Activated CD4-positive, alpha-beta memory T cell treated with anti-CD3 and anti-CD28 coated beads for 36 hours (primary cell): ENCODE results near the gene LIFR. TPM values are rescaled to one million over a fixed set of nuclear protein-coding genes. Genes with fewer than 3 reads are reported as not detected.

Experiments
- CTCF ChIA-PET: fragments of 350-600 bp; sonication (Branson Sonifier 250); formaldehyde crosslinking; loops from one replicate; lab custom pipeline; 2021; ENCODE audit warnings: antibody characterized with exemption, inconsistent platforms; lab: Charles Lee
- POLR2A ChIA-PET: fragments of 350-600 bp; sonication (Branson Sonifier 250); formaldehyde crosslinking; loops from one replicate; lab custom pipeline; 2021; ENCODE audit warnings: antibody characterized with exemption; lab: Charles Lee
- DNase-seq: peaks from one replicate; pipeline ENCODE4 v3.0.0-alpha.2; 2020
- H3K27ac Mint-ChIP-seq: one replicate; pipeline ENCODE4 v1.8.0; 2021; ENCODE audit warnings: mixed read lengths
- H3K27me3 Mint-ChIP-seq: one replicate; pipeline ENCODE4 v1.8.0; 2021; ENCODE audit warnings: mixed read lengths
- H3K36me3 Mint-ChIP-seq: one replicate; pipeline ENCODE4 v1.8.0; 2021; ENCODE audit warnings: mixed read lengths
- H3K4me1 Mint-ChIP-seq: one replicate; pipeline ENCODE4 v1.8.0; 2021; ENCODE audit warnings: low read depth, mixed read lengths
- H3K4me3 Mint-ChIP-seq: one replicate; pipeline ENCODE4 v1.8.0; 2021; ENCODE audit warnings: mild to moderate bottlenecking, mixed read lengths
- H3K9me3 Mint-ChIP-seq: one replicate; pipeline ENCODE4 v1.8.0; 2021; ENCODE audit warnings: mixed read lengths
- intact Hi-C: fragments of 100-400 bp; cut with micrococcal nuclease; formaldehyde crosslinking; loops from one replicate; pipeline ENCODE4 v1.15.1; 2023
- total RNA-seq, 2 experiments: library from RNA; stranded (reverse); gene quantifications; one replicate each; pipeline ENCODE4 v1.2.3, GENCODE V29; 2021

The LIFR gene
- total RNA-seq, 2 experiments from 2014 or later = 0.05 to 0.14 TPM

GRCh38 chr5:38497946-38498345 lies 58.5 kb downstream of the LIFR start:
- Mint-ChIP-seq H3K4me3 (no peak overlapping the region), H3K27ac (no peak overlapping the region), H3K27me3 (no peaks in the 10 kb centered on the region), H3K4me1 (no peaks in the 10 kb centered on the region), H3K9me3 (no peaks in the 10 kb centered on the region), H3K36me3 (no peaks in the 10 kb centered on the region)
- DNase-seq = no peak
- POLR2A ChIA-PET = no interaction called here
- intact Hi-C loops = no loop called here
- CTCF ChIA-PET = no interaction called here

- Mint-ChIP-seq H3K27ac (no peak overlapping the region), H3K4me3 (no peak overlapping the region), H3K4me1 (no peaks in the 10 kb centered on the region), H3K9me3 (no peaks in the 10 kb centered on the region), H3K36me3 (no peaks in the 10 kb centered on the region), H3K27me3 (peaks cover 11% of the 10 kb centered on the region)
- DNase-seq = no peak
- intact Hi-C loops = no loop called here
- POLR2A ChIA-PET = no interaction called here
- CTCF ChIA-PET = interaction anchor here (0.9 kb wide), 1 partner anchor 53 kb away, joined by 4 read pairs; no protein-coding TSS in a partner anchor
Measured at GRCh38 chr5:38494763-38495162, 61.7 kb downstream of the LIFR start.

GRCh38 chr5:38494175-38494574 lies 62.3 kb downstream of the LIFR start:
- intact Hi-C loops = no loop called here
- H3K4me3 Mint-ChIP-seq = no peak overlapping the region
- H3K27ac Mint-ChIP-seq = no peak overlapping the region
- no peaks in the 10 kb centered on the region for H3K9me3 Mint-ChIP-seq
- ChIA-PET CTCF (interaction anchor here (0.9 kb wide), 1 partner anchor 52 kb away, joined by 4 read pairs; no protein-coding TSS in a partner anchor), POLR2A (no interaction called here)
- H3K4me1 Mint-ChIP-seq = no peaks in the 10 kb centered on the region
- H3K36me3 Mint-ChIP-seq = no peaks in the 10 kb centered on the region
- peaks cover 11% of the 10 kb centered on the region for H3K27me3 Mint-ChIP-seq
- no peak for DNase-seq

- POLR2A ChIA-PET = no interaction called here
- Mint-ChIP-seq H3K27me3 (peaks cover 12% of the 10 kb centered on the region), H3K4me1 (peaks cover 2% of the 10 kb centered on the region), H3K36me3 (no peaks in the 10 kb centered on the region), H3K9me3 (no peaks in the 10 kb centered on the region), H3K4me3 (no peak overlapping the region), H3K27ac (no peak overlapping the region)
- CTCF ChIA-PET = interaction anchor here (1.6 kb wide), 1 partner anchor 42 kb away, joined by 4 read pairs; no protein-coding TSS in a partner anchor
- intact Hi-C loops = no loop called here
- DNase-seq = no peak
Measured at GRCh38 chr5:38483805-38484398, 72.5 kb downstream of the LIFR start.

- POLR2A ChIA-PET = no interaction called here
- intact Hi-C loops = no loop called here
- H3K36me3 Mint-ChIP-seq = no peaks in the 10 kb centered on the region
- no peak for DNase-seq
- no peaks in the 10 kb centered on the region for H3K9me3 Mint-ChIP-seq
- no peak overlapping the region for H3K4me3 Mint-ChIP-seq
- H3K27ac Mint-ChIP-seq = no peak overlapping the region
- H3K4me1 Mint-ChIP-seq = no peaks in the 10 kb centered on the region
- CTCF ChIA-PET = interaction anchor here (2.5 kb wide), 1 partner anchor 38 kb away, joined by 8 read pairs; no protein-coding TSS in a partner anchor
- peaks cover 21% of the 10 kb centered on the region for H3K27me3 Mint-ChIP-seq
Measured at GRCh38 chr5:38479315-38479904, 77.0 kb downstream of the LIFR start.

- ChIA-PET POLR2A (no interaction called here), CTCF (interaction anchor here (1.2 to 2.5 kb wide), 2 partner anchors 37 kb away, joined by 4 to 8 read pairs; no protein-coding TSS in a partner anchor)
- H3K27me3 Mint-ChIP-seq = peaks cover 18% of the 10 kb centered on the region
- no peak overlapping the region for H3K4me3 Mint-ChIP-seq
- no peaks in the 10 kb centered on the region for H3K9me3 Mint-ChIP-seq
- no peaks in the 10 kb centered on the region for H3K36me3 Mint-ChIP-seq
- no peak overlapping the region for H3K27ac Mint-ChIP-seq
- intact Hi-C loops = no loop called here
- DNase-seq = no peak
- no peaks in the 10 kb centered on the region for H3K4me1 Mint-ChIP-seq
Measured at GRCh38 chr5:38478878-38479277, 77.6 kb downstream of the LIFR start.

- H3K36me3 Mint-ChIP-seq = no peaks in the 10 kb centered on the region
- no peak overlapping the region for H3K4me3 Mint-ChIP-seq
- CTCF ChIA-PET = interaction anchor here (1.2 kb wide), 1 partner anchor 36 kb away, joined by 4 read pairs; no protein-coding TSS in a partner anchor
- POLR2A ChIA-PET = no interaction called here
- H3K27ac Mint-ChIP-seq = no peak overlapping the region
- no peak for DNase-seq
- H3K27me3 Mint-ChIP-seq = peaks cover 21% of the 10 kb centered on the region
- no peaks in the 10 kb centered on the region for H3K9me3 Mint-ChIP-seq
- no peaks in the 10 kb centered on the region for H3K4me1 Mint-ChIP-seq
- intact Hi-C loops = no loop called here
Measured at GRCh38 chr5:38478166-38478565, 78.3 kb downstream of the LIFR start.

- no peak overlapping the region for H3K4me3 Mint-ChIP-seq
- no peak overlapping the region for H3K27ac Mint-ChIP-seq
- no peaks in the 10 kb centered on the region for H3K36me3 Mint-ChIP-seq
- POLR2A ChIA-PET = no interaction called here
- CTCF ChIA-PET = interaction anchor here (0.7 to 1.4 kb wide), 2 partner anchors 31 to 33 kb away, joined by 4 to 5 read pairs; no protein-coding TSS in a partner anchor
- H3K9me3 Mint-ChIP-seq = no peaks in the 10 kb centered on the region
- intact Hi-C loops = no loop called here
- no peak for DNase-seq
- no peaks in the 10 kb centered on the region for H3K4me1 Mint-ChIP-seq
- peaks cover 29% of the 10 kb centered on the region for H3K27me3 Mint-ChIP-seq
Measured at GRCh38 chr5:38473008-38473407, 83.4 kb downstream of the LIFR start.

- Mint-ChIP-seq H3K4me1 (no peaks in the 10 kb centered on the region), H3K36me3 (no peaks in the 10 kb centered on the region), H3K27ac (no peak overlapping the region), H3K9me3 (no peaks in the 10 kb centered on the region), H3K27me3 (peaks cover 32% of the 10 kb centered on the region), H3K4me3 (no peak overlapping the region)
- ChIA-PET CTCF (interaction anchor here (1.4 kb wide), 1 partner anchor 31 kb away, joined by 5 read pairs; no protein-coding TSS in a partner anchor), POLR2A (no interaction called here)
- intact Hi-C loops = no loop called here
- DNase-seq = no peak
Measured at GRCh38 chr5:38472541-38472940, 83.9 kb downstream of the LIFR start.

GRCh38 chr5:38471709-38472108 lies 84.7 kb downstream of the LIFR start:
- Mint-ChIP-seq H3K9me3 (no peaks in the 10 kb centered on the region), H3K4me3 (no peak overlapping the region), H3K36me3 (no peaks in the 10 kb centered on the region), H3K27me3 (peaks cover 32% of the 10 kb centered on the region), H3K4me1 (no peaks in the 10 kb centered on the region), H3K27ac (no peak overlapping the region)
- no peak for DNase-seq
- CTCF ChIA-PET = interaction anchor here (1.4 kb wide), 1 partner anchor 30 kb away, joined by 5 read pairs; no protein-coding TSS in a partner anchor
- POLR2A ChIA-PET = no interaction called here
- intact Hi-C loops = no loop called here

- peaks cover 28% of the 10 kb centered on the region for H3K27me3 Mint-ChIP-seq
- no peaks in the 10 kb centered on the region for H3K36me3 Mint-ChIP-seq
- ChIA-PET POLR2A (no interaction called here), CTCF (interaction anchor here (3.3 kb wide), 1 partner anchor 28 kb away, joined by 14 read pairs; no protein-coding TSS in a partner anchor)
- no peaks in the 10 kb centered on the region for H3K4me1 Mint-ChIP-seq
- no peak overlapping the region for H3K27ac Mint-ChIP-seq
- no peaks in the 10 kb centered on the region for H3K9me3 Mint-ChIP-seq
- no peak overlapping the region for H3K4me3 Mint-ChIP-seq
- intact Hi-C loops = no loop called here
- DNase-seq = no peak
Measured at GRCh38 chr5:38469707-38470267, 86.7 kb downstream of the LIFR start.

GRCh38 chr5:38468978-38469706 lies 87.3 kb downstream of the LIFR start:
- ChIA-PET CTCF (interaction anchor here (3.3 kb wide), 1 partner anchor 27 kb away, joined by 14 read pairs; no protein-coding TSS in a partner anchor), POLR2A (no interaction called here)
- H3K27me3 Mint-ChIP-seq = peaks cover 28% of the 10 kb centered on the region
- no peak overlapping the region for H3K27ac Mint-ChIP-seq
- H3K36me3 Mint-ChIP-seq = no peaks in the 10 kb centered on the region
- no peak overlapping the region for H3K4me3 Mint-ChIP-seq
- intact Hi-C loops = no loop called here
- H3K9me3 Mint-ChIP-seq = no peaks in the 10 kb centered on the region
- no peaks in the 10 kb centered on the region for H3K4me1 Mint-ChIP-seq
- DNase-seq = no peak
